Mesendoderm (in vitro differentiated cells): ENCODE measurements around the gene ZNF350.
"Not testable (repeated sequence)": the region's sequence is repeated elsewhere in the genome, so short reads cannot be mapped to it uniquely, and the experiment has no call there.

Experiments
- DNase-seq: peaks from one replicate; pipeline ENCODE4 v3.0.0; 2013
- H2AK5ac ChIP-seq: 2 replicates; pipeline ENCODE4 v1.6.1; 2013; ENCODE audit warnings: low read length, inconsistent platforms
- H2BK120ac ChIP-seq: 2 replicates; pipeline ENCODE4 v1.6.1; 2013; ENCODE audit warnings: low read depth, mild to moderate bottlenecking, low read length, moderate library complexity, mixed read lengths
- H2BK15ac ChIP-seq: replicated peaks from 2 replicates; pipeline ENCODE4 v1.6.1; 2013; ENCODE audit warnings: low read depth, mild to moderate bottlenecking, moderate library complexity
- H2BK5ac ChIP-seq: 2 replicates; pipeline ENCODE4 v1.6.1; 2013; ENCODE audit warnings: low read length, inconsistent platforms
- H3K18ac ChIP-seq: 2 replicates; pipeline ENCODE4 v1.6.1; 2013; ENCODE audit warnings: mild to moderate bottlenecking, low read length, mixed read lengths
- H3K23ac ChIP-seq: one replicate; pipeline ENCODE4 v1.6.1; 2013; ENCODE audit warnings: low read length
- H3K27ac ChIP-seq: 2 replicates; pipeline ENCODE4 v1.5.1; 2013; ENCODE audit warnings: low read depth, mild to moderate bottlenecking, inconsistent platforms, low read length, moderate library complexity
- H3K27me3 ChIP-seq: 2 replicates; pipeline ENCODE4 v1.6.1; 2013; ENCODE audit warnings: low read length, control low read depth, mild to moderate bottlenecking, inconsistent platforms; ENCODE audit not compliant: insufficient read depth, poor library complexity
- H3K36me3 ChIP-seq: 2 replicates; pipeline ENCODE4 v1.6.1; 2013; ENCODE audit warnings: low read length, inconsistent platforms; ENCODE audit not compliant: control insufficient read depth, insufficient read depth
- H3K4ac ChIP-seq: one replicate; pipeline ENCODE4 v1.6.1; 2013; ENCODE audit warnings: low read depth, mild to moderate bottlenecking, low read length, moderate library complexity
- H3K4me1 ChIP-seq: 2 replicates; pipeline ENCODE4 v1.6.1; 2013; ENCODE audit warnings: low read depth, low read length, inconsistent platforms; ENCODE audit not compliant: control insufficient read depth
- H3K4me2 ChIP-seq: 2 replicates; pipeline ENCODE4 v1.6.1; 2013; ENCODE audit warnings: low read length
- H3K4me3 ChIP-seq: 2 replicates; pipeline ENCODE4 v1.5.1; 2013; ENCODE audit warnings: mild to moderate bottlenecking, low read length
- H3K56ac ChIP-seq: one replicate; pipeline ENCODE4 v1.6.1; 2013; ENCODE audit warnings: low read length
- H3K79me1 ChIP-seq: 2 replicates; pipeline ENCODE4 v1.6.1; 2013; ENCODE audit warnings: low read length, inconsistent platforms
- H3K79me2 ChIP-seq: 2 replicates; pipeline ENCODE4 v1.6.1; 2013; ENCODE audit warnings: mild to moderate bottlenecking, low read length; ENCODE audit not compliant: control insufficient read depth, insufficient read depth
- H3K9ac ChIP-seq: 2 replicates; pipeline ENCODE4 v1.6.1; 2013; ENCODE audit warnings: low read length, inconsistent platforms
- H4K5ac ChIP-seq: one replicate; pipeline ENCODE4 v1.6.1; 2013; ENCODE audit warnings: low read length
- H4K8ac ChIP-seq: one replicate; pipeline ENCODE4 v1.6.1; 2013; ENCODE audit warnings: low read depth, mild to moderate bottlenecking, control low read depth, low read length, moderate library complexity
- WGBS: extraction: QIAGEN DNeasy Blood & Tissue Kit; methylation state at CpG from one replicate; pipeline ENCODE4 v1.1.7; 2013; ENCODE audit warnings: low lambda C conversion rate, missing lambda C conversion rate; ENCODE audit not compliant: insufficient coverage; ENCODE audit errors: extremely low coverage; 5-methylcytosine and 5-hydroxymethylcytosine counted together

Gene ZNF350

GRCh38 chr19:51960621-51961233 lies 25.9 kb downstream of the ZNF350 start:
- not testable (repeated sequence) for H4K8ac ChIP-seq, H3K4me3 ChIP-seq, H2BK120ac ChIP-seq, H2AK5ac ChIP-seq, H3K9ac ChIP-seq, H3K4me1 ChIP-seq, H4K5ac ChIP-seq, H3K79me2 ChIP-seq, H3K36me3 ChIP-seq, H3K23ac ChIP-seq, H3K4ac ChIP-seq, H3K18ac ChIP-seq, H3K27me3 ChIP-seq, H3K79me1 ChIP-seq, H2BK15ac ChIP-seq, H3K4me2 ChIP-seq
- peak overlapping the region; percentile 51 for H2BK5ac ChIP-seq
- peak overlapping the region; percentile 90 for H3K27ac ChIP-seq
- WGBS, result no CpG with 5 or more reads among the region's 7 CpGs
- DNase-seq, result peak; percentile 93
- H3K56ac ChIP-seq, result peak overlapping the region; percentile 3

DNA sequence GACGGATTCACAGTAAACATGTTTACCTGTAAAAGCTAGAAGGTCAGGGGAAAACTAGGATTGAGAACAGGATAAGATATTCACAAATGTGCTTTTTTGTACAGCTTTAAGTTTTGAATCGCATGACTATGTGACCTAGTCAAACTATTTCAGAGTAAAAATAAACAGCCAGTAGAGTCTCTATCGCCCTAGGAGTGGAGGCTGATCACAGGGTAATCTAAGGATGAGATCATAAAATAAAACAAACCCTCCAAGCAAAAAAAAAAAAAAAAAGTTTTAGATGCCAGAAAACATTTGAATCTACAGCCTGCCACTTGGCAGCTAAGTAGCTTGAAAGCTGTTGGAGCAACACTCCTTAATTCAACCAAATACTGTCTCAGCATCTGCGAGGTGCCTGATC lies 26.8 kb downstream of the ZNF350 start:
- H3K79me1 ChIP-seq, result no peaks in the 10 kb centered on the region
- H2BK120ac ChIP-seq, result peak overlapping the region; percentile 51
- no peak overlapping the region for H3K9ac ChIP-seq
- H3K18ac ChIP-seq, result no peak overlapping the region
- no peak overlapping the region for H3K4me2 ChIP-seq
- H3K23ac ChIP-seq, result no peak overlapping the region
- H3K4me3 ChIP-seq, result no peak overlapping the region
- H3K27ac ChIP-seq, result peak overlapping the region; percentile 84
- H2BK5ac ChIP-seq, result peak overlapping the region; percentile 63
- no peak overlapping the region for H2AK5ac ChIP-seq
- H4K5ac ChIP-seq, result no peak overlapping the region
- no peaks in the 10 kb centered on the region for H3K79me2 ChIP-seq
- WGBS, result no CpG with 5 or more reads among the region's 4 CpGs
- H2BK15ac ChIP-seq, result no peak overlapping the region
- no peaks in the 10 kb centered on the region for H3K36me3 ChIP-seq
- H3K56ac ChIP-seq, result no peak overlapping the region
- H3K27me3 ChIP-seq, result no peaks in the 10 kb centered on the region
- H3K4ac ChIP-seq, result no peak overlapping the region
- H4K8ac ChIP-seq, result peak overlapping the region; percentile 94
- peaks cover 2% of the 10 kb centered on the region for H3K4me1 ChIP-seq
- no peak for DNase-seq

- H3K9ac ChIP-seq, H3K23ac ChIP-seq, H3K4me3 ChIP-seq, H3K27me3 ChIP-seq, H3K4me2 ChIP-seq, H2AK5ac ChIP-seq, H3K27ac ChIP-seq, H3K4me1 ChIP-seq, H2BK15ac ChIP-seq, H3K79me2 ChIP-seq, H3K36me3 ChIP-seq, H4K8ac ChIP-seq, H3K18ac ChIP-seq, H2BK5ac ChIP-seq, DNase-seq, H4K5ac ChIP-seq, H3K4ac ChIP-seq, H3K79me1 ChIP-seq, H3K56ac ChIP-seq, H2BK120ac ChIP-seq: not testable (repeated sequence)
- no CpG with 5 or more reads among the region's 4 CpGs for WGBS
Measured at GRCh38 chr19:51957846-51958245, 28.8 kb downstream of the ZNF350 start.

GRCh38 chr19:51948975-51949374 lies 37.7 kb downstream of the ZNF350 start:
- no peak overlapping the region for H3K9ac ChIP-seq
- no peak overlapping the region for H4K8ac ChIP-seq
- no CpG with 5 or more reads among the region's 25 CpGs for WGBS
- no peak overlapping the region for H3K23ac ChIP-seq
- no peaks in the 10 kb centered on the region for H3K79me1 ChIP-seq
- no peak overlapping the region for H3K4me2 ChIP-seq
- H2BK120ac ChIP-seq, result no peak overlapping the region
- H3K79me2 ChIP-seq, result no peaks in the 10 kb centered on the region
- no peak overlapping the region for H3K56ac ChIP-seq
- no peak overlapping the region for H2BK15ac ChIP-seq
- H3K18ac ChIP-seq, result no peak overlapping the region
- H2AK5ac ChIP-seq, result no peak overlapping the region
- no peak overlapping the region for H4K5ac ChIP-seq
- DNase-seq, result no peak
- H3K27ac ChIP-seq, result no peak overlapping the region
- no peaks in the 10 kb centered on the region for H3K4me1 ChIP-seq
- H3K27me3 ChIP-seq, result no peaks in the 10 kb centered on the region
- no peak overlapping the region for H3K4ac ChIP-seq
- H2BK5ac ChIP-seq, result no peak overlapping the region
- no peak overlapping the region for H3K4me3 ChIP-seq
- peaks cover 10% of the 10 kb centered on the region for H3K36me3 ChIP-seq

- Histone ChIP-seq H2AK5ac (no peak overlapping the region), H4K8ac (no peak overlapping the region), H3K4ac (no peak overlapping the region), H3K9ac (no peak overlapping the region), H2BK120ac (no peak overlapping the region), H3K4me1 (no peaks in the 10 kb centered on the region), H3K56ac (no peak overlapping the region), H3K4me3 (no peak overlapping the region), H2BK5ac (no peak overlapping the region), H3K36me3 (peaks cover 19% of the 10 kb centered on the region), H3K4me2 (no peak overlapping the region), H3K79me1 (no peaks in the 10 kb centered on the region), H3K27me3 (no peaks in the 10 kb centered on the region), H3K23ac (no peak overlapping the region), H2BK15ac (no peak overlapping the region), H3K27ac (no peak overlapping the region), H3K79me2 (no peaks in the 10 kb centered on the region), H4K5ac (no peak overlapping the region), H3K18ac (no peak overlapping the region)
- no CpG with 5 or more reads among the region's 1 CpG for WGBS
- no peak for DNase-seq
Measured at GRCh38 chr19:51946602-51947001, 40.0 kb downstream of the ZNF350 start.
